ENCODE measurements around the gene DCT. TPM values are rescaled to one million over a fixed set of nuclear protein-coding genes. Genes with fewer than 3 reads are reported as not detected.

DCT gene
- total RNA-seq, 1 experiment from 2014 or later = not detected

- no peaks in the 10 kb centered on the region for H3F3A ChIP-seq (ENCODE audit: low read length, unreplicated experiment)
- intact Hi-C loops (cut with micrococcal nuclease) = loop anchor here (1.0 to 5.0 kb wide), 2 partner anchors 112 to 182 kb away; no protein-coding TSS in a partner anchor
- H3K4me3 ChIP-seq (ENCODE audit: low read length) = no peak overlapping the region
- ATAC-seq (peak; percentile 75), DNase-seq (peak; percentile 71)
- no peaks in the 10 kb centered on the region for H3K9me2 ChIP-seq (replicated peaks; ENCODE audit: low read length)
- peak; percentile 73 for TF ChIP-seq CTCF (conservative IDR thresholded peaks at IDR 0.05; ENCODE audit: low read depth, low read length)
- no peak for TF ChIP-seq EZH2phosphoT487 (IDR thresholded peaks at IDR 0.05; ENCODE audit: borderline replicate concordance, low read length)
- TF ChIP-seq EZH2 (IDR thresholded peaks at IDR 0.05; ENCODE audit: low read length, unreplicated experiment) = no peak
- no peak overlapping the region for H3K9ac ChIP-seq (ENCODE audit: low read length)
- no TSS peak for BruUV-seq (replicated peaks)
- H3K27me3 ChIP-seq (ENCODE audit: low read length) = no peaks in the 10 kb centered on the region
- H4K20me1 ChIP-seq (ENCODE audit: low read length) = no peaks in the 10 kb centered on the region
- H3K4me2 ChIP-seq (ENCODE audit: low read length) = 0 out of 2 replicates have a peak overlapping the region, but pooled peaks have one; percentile 23
- H3K4me1 ChIP-seq (ENCODE audit: insufficient read depth, low read length) = no peaks in the 10 kb centered on the region
- H3K9me3 ChIP-seq (ENCODE audit: low read length) = no peaks in the 10 kb centered on the region
- ChIA-PET CTCF (interaction anchor here (0.6 to 2.0 kb wide), 5 partner anchors 10 to 677 kb away, joined by 3 to 9 read pairs (median 3); no protein-coding TSS in a partner anchor), POLR2A (ENCODE audit: unreplicated experiment) (no interaction called here)
- no peak overlapping the region for H2AFZ ChIP-seq (ENCODE audit: low read length)
- H3K27ac ChIP-seq (ENCODE audit: low read length) = no peak overlapping the region
- H3K36me3 ChIP-seq (ENCODE audit: low read depth, low read length) = no peaks in the 10 kb centered on the region
- no peaks in the 10 kb centered on the region for H3K79me2 ChIP-seq (ENCODE audit: low read length)
Measured at GRCh38 chr13:94435604-94436226, 43.8 kb downstream of the DCT start.

- Histone ChIP-seq H2AFZ (ENCODE audit: low read length) (no peak overlapping the region), H3K4me1 (ENCODE audit: insufficient read depth, low read length) (no peaks in the 10 kb centered on the region), H3K27ac (ENCODE audit: low read length) (no peak overlapping the region), H3K36me3 (ENCODE audit: low read depth, low read length) (no peaks in the 10 kb centered on the region), H3K4me3 (ENCODE audit: low read length) (no peak overlapping the region), H3K9me2 (replicated peaks; ENCODE audit: low read length) (no peaks in the 10 kb centered on the region), H3K4me2 (ENCODE audit: low read length) (no peak overlapping the region), H3K79me2 (ENCODE audit: low read length) (no peaks in the 10 kb centered on the region), H3K9ac (ENCODE audit: low read length) (no peak overlapping the region), H3K27me3 (ENCODE audit: low read length) (no peaks in the 10 kb centered on the region), H3K9me3 (ENCODE audit: low read length) (no peaks in the 10 kb centered on the region), H4K20me1 (ENCODE audit: low read length) (no peaks in the 10 kb centered on the region), H3F3A (ENCODE audit: low read length, unreplicated experiment) (no peaks in the 10 kb centered on the region)
- DNase-seq (no peak), ATAC-seq (no peak)
- ChIA-PET POLR2A (ENCODE audit: unreplicated experiment) (no interaction called here), CTCF (no interaction called here)
- TF ChIP-seq CTCF (conservative IDR thresholded peaks at IDR 0.05; ENCODE audit: low read depth, low read length) (no peak), EZH2 (IDR thresholded peaks at IDR 0.05; ENCODE audit: low read length, unreplicated experiment) (no peak), EZH2phosphoT487 (IDR thresholded peaks at IDR 0.05; ENCODE audit: borderline replicate concordance, low read length) (no peak)
- BruUV-seq (replicated peaks) = no TSS peak
- intact Hi-C loops (cut with micrococcal nuclease) = no loop called here
Measured at GRCh38 chr13:94433055-94433961, 46.2 kb downstream of the DCT start.
